Mesothelial cell of epicardium (in vitro differentiated cells): ENCODE data around the gene EIF3C. TPM values are rescaled to one million over a fixed set of nuclear protein-coding genes. Genes with fewer than 3 reads are reported as not detected.
A peak's percentile ranks its signal among the peaks of the same experiment; 100 is the strongest.
"Not testable (repeated sequence)": the region's sequence is repeated elsewhere in the genome, so short reads cannot be mapped to it uniquely, and the experiment has no call there.

Experiments used
- DNase-seq, 2 experiments: peaks; one replicate each; pipeline ENCODE4 v3.0.0; 2021; ENCODE audit warnings: low spot score in 2 of 2; ENCODE audit not compliant: unreplicated experiment in 2 of 2
- H3K27ac Mint-ChIP-seq: 2 replicates; pipeline ENCODE4 v1.8.0; 2021; ENCODE audit warnings: mixed read lengths
- H3K27me3 Mint-ChIP-seq: 2 replicates; pipeline ENCODE4 v1.8.0; 2021; ENCODE audit warnings: low read depth, mixed read lengths
- H3K36me3 Mint-ChIP-seq: 2 replicates; pipeline ENCODE4 v1.8.0; 2021; ENCODE audit warnings: mixed read lengths
- H3K4me1 Mint-ChIP-seq: 2 replicates; pipeline ENCODE4 v1.8.0; 2021; ENCODE audit warnings: mixed read lengths
- H3K4me3 Mint-ChIP-seq: 2 replicates; pipeline ENCODE4 v1.8.0; 2021; ENCODE audit warnings: mild to moderate bottlenecking, moderate library complexity, mixed read lengths
- H3K9me3 Mint-ChIP-seq: 2 replicates; pipeline ENCODE4 v1.8.0; 2021; ENCODE audit warnings: mixed read lengths
- total RNA-seq: library from RNA; stranded (reverse); gene quantifications from 3 replicates; pipeline ENCODE4 v1.2.1, GENCODE V29; 2021

Gene EIF3C, protein sequence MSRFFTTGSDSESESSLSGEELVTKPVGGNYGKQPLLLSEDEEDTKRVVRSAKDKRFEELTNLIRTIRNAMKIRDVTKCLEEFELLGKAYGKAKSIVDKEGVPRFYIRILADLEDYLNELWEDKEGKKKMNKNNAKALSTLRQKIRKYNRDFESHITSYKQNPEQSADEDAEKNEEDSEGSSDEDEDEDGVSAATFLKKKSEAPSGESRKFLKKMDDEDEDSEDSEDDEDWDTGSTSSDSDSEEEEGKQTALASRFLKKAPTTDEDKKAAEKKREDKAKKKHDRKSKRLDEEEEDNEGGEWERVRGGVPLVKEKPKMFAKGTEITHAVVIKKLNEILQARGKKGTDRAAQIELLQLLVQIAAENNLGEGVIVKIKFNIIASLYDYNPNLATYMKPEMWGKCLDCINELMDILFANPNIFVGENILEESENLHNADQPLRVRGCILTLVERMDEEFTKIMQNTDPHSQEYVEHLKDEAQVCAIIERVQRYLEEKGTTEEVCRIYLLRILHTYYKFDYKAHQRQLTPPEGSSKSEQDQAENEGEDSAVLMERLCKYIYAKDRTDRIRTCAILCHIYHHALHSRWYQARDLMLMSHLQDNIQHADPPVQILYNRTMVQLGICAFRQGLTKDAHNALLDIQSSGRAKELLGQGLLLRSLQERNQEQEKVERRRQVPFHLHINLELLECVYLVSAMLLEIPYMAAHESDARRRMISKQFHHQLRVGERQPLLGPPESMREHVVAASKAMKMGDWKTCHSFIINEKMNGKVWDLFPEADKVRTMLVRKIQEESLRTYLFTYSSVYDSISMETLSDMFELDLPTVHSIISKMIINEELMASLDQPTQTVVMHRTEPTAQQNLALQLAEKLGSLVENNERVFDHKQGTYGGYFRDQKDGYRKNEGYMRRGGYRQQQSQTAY
- total RNA-seq, result 660 to 710 TPM (median 685 TPM) in 3 replicates

DNA sequence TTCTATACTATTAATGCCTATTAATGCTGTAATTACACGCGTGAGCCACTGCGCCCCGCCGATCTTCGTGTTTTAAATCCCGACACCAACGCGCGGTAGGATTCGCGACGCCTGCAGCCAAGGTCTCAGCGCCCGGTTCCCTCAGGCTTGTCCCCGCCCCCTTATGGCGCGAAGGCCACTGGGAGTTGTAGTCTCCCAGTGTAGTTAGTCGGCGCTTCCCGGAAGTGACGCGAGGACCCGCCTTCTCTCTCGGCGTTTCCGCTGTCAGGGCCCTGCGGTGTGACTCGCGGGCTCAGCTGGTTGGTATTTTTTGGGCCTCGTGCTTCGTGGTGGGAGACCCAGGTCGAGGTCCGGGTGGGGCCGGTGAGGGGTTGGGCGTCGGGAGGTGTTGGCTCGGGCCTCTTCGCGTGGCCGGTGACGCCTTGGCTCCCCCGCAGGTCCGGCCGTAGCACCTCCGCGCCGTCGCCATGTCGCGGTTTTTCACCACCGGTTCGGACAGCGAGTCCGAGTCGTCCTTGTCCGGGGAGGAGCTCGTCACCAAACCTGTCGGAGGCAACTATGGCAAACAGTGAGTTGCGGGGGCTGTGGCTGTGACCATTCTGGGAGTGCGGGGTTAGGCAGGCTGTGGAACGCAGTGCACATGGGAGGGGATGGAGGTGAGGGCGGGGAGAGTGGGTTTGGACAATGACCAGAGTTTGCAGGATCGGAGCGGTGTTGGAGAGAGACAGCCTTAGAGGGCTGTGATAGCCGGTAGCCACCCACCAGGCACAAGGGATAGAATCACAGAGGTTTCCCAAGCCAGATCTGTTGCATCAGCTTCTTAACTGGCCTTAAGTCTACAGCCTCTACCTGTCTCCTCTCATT is at the start of gene EIF3C:
Gene EIF3C (plus strand): TSS at position 245 of the 864 bp plus-strand sequence. CDS start 223 bp downstream, at position 468.
- Mint-ChIP-seq H3K27ac (peak within 1 kb of the TSS; percentile 39), H3K4me3 (peak within 1 kb of the TSS; percentile 66)
- H3K36me3 Mint-ChIP-seq, H3K9me3 Mint-ChIP-seq, H3K27me3 Mint-ChIP-seq, DNase-seq, H3K4me1 Mint-ChIP-seq: not testable (repeated sequence)

GRCh38 chr16:28666264-28666663 is 45.0 kb upstream of the EIF3C start:
- DNase-seq, H3K4me3 Mint-ChIP-seq, H3K36me3 Mint-ChIP-seq, H3K4me1 Mint-ChIP-seq, H3K27me3 Mint-ChIP-seq, H3K9me3 Mint-ChIP-seq, H3K27ac Mint-ChIP-seq: not testable (repeated sequence)

GRCh38 chr16:28667480-28667879 is 43.8 kb upstream of the EIF3C start:
- H3K4me1 Mint-ChIP-seq, DNase-seq, H3K36me3 Mint-ChIP-seq, H3K4me3 Mint-ChIP-seq, H3K27me3 Mint-ChIP-seq, H3K27ac Mint-ChIP-seq, H3K9me3 Mint-ChIP-seq: not testable (repeated sequence)

- not testable (repeated sequence) for DNase-seq, H3K27me3 Mint-ChIP-seq, H3K4me1 Mint-ChIP-seq, H3K9me3 Mint-ChIP-seq, H3K36me3 Mint-ChIP-seq, H3K27ac Mint-ChIP-seq, H3K4me3 Mint-ChIP-seq
Measured at GRCh38 chr16:28668199-28668598, 43.1 kb upstream of the EIF3C start.

DNA sequence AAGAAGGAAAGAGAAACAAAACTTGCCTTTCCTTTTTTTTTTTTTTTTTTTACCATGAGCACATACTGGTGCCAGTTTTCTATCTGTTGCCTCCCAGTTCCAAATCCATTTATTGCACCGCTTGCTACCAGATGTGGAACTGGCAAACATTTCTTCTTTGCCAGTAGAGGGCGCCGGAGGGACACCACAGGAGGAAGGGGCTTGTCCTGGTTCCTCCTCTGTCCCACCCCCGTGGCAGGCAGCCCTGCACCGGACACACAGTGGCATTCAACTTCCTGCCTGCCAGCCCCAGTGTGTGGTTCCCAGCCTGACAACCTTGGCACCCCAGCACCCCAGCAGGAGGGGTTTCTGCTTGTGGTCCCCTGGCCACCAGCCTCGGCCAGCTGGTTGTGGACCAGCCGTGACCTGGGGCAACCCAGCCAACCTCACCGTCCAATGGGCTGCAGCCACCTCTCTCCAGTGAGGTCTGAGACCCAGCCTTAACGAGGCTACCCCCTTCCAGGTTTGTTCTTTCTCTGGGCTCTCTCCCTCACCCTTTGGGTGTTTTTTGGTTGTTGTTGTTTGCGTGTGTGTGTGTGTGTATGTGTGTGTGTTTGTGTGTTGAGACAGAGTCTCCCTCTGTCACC is 22.8 kb upstream of the EIF3C start:
- not testable (repeated sequence) for H3K9me3 Mint-ChIP-seq, DNase-seq, H3K4me1 Mint-ChIP-seq, H3K4me3 Mint-ChIP-seq, H3K36me3 Mint-ChIP-seq, H3K27me3 Mint-ChIP-seq, H3K27ac Mint-ChIP-seq

- not testable (repeated sequence) for H3K9me3 Mint-ChIP-seq, H3K27me3 Mint-ChIP-seq, H3K4me1 Mint-ChIP-seq, H3K4me3 Mint-ChIP-seq, DNase-seq, H3K27ac Mint-ChIP-seq, H3K36me3 Mint-ChIP-seq
Measured at GRCh38 chr16:28689425-28689824, 21.8 kb upstream of the EIF3C start.

DNA sequence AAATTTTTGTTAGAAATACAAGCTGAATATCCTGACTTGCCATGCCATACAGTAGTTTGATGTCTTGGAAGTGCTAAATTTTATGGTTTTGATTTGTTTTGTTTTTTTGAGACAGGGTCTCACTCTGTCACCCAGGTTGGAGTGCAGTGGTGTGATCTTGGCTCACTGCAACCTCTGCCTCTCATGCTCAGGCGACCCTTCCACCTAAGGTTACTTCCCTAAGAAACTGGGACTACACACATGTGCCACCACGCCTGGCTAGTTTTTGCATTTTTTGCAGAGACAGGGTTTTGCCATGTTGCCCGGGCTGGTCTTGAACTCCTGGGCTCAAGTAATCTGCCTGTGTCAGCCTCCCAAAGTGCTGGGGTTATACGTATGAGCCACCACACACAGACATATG is 19.5 kb upstream of the EIF3C start:
- H3K36me3 Mint-ChIP-seq, H3K27ac Mint-ChIP-seq, H3K9me3 Mint-ChIP-seq, H3K27me3 Mint-ChIP-seq, H3K4me1 Mint-ChIP-seq, H3K4me3 Mint-ChIP-seq, DNase-seq: not testable (repeated sequence)

DNA sequence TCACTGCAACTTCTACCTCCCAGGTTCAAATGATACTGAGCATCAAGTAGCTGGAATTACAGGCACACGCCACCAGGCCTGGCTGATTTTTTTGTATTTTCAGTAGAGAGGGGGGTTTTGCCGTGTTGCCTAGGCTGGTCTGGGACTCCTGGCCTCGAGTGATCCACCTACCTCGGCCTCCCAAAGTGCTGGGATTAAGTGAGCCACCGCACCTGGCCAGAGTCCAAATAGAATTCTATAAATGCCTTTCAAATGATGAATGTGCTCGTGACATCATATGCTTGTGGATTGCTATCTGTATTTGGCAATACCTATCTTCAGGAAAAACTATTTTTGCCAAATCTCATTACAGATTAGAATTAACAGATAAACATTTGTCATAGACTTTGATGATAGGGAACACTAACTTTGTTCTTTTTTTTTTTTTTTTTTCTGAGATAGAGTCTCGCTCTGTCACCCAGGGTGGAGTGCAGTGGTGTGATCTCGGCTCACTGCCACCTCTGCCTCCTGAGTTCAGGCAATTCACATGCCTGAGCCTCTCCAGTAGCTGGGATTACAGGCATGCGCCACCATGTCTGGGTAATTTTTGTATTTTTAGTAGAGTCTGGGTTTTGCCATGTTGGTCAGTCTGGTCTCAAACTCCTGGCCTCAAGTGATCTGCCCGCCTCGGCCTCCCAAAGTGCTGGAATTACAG is 17.9 kb upstream of the EIF3C start:
- H3K36me3 Mint-ChIP-seq, DNase-seq, H3K9me3 Mint-ChIP-seq, H3K4me3 Mint-ChIP-seq, H3K27ac Mint-ChIP-seq, H3K4me1 Mint-ChIP-seq, H3K27me3 Mint-ChIP-seq: not testable (repeated sequence)

- not testable (repeated sequence) for H3K27me3 Mint-ChIP-seq
Measured at GRCh38 chr16:28699792-28700191, 11.5 kb upstream of the EIF3C start.

DNA sequence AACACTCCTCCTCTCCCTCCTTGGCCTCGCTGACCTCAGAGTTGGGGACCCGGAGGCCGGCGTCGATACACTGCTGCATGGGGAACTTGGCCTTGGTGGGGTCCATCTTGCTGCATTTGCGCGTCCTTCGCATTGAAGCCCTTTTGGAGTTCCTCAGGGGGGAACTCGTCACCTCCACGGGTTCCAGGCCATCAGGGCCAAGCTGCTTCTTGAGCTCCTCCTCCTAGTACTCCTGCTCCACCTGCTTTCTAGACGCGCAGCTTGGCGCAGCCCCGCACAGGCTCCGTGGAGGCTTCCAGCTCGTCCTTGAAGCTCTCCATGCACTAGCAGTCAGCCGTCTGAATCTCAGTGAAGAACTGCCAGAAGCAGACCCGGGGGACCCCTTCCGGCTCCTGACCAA is 10.9 kb upstream of the EIF3C start:
- H3K4me1 Mint-ChIP-seq, H3K9me3 Mint-ChIP-seq, H3K27ac Mint-ChIP-seq, DNase-seq, H3K27me3 Mint-ChIP-seq, H3K4me3 Mint-ChIP-seq, H3K36me3 Mint-ChIP-seq: not testable (repeated sequence)

More at GRCh38 chr16:28699792-28700191, 11.5 kb upstream of the EIF3C start:
- H3K27ac Mint-ChIP-seq, H3K9me3 Mint-ChIP-seq, H3K4me3 Mint-ChIP-seq, H3K36me3 Mint-ChIP-seq, H3K4me1 Mint-ChIP-seq, DNase-seq: not testable (repeated sequence)

DNA sequence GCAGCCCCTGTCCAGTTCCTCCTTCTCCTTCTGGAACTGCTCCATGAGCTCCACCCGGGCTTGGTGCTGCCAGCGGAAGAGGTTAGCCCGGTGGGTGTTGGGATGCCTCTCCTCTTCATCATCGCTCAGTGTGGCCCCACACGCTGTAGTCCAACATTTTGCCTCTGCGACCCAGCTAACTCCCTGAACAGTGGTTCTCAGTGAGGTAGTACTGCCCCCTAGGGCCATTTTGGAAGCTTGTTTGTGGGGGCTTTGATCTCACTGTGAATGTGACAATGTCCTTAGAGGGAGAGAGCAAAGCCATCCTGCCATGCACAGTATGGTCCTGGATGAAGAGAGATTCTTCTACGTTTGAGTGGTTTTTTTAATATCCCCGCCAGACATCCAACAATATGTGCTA is 9.9 kb upstream of the EIF3C start:
- H3K4me1 Mint-ChIP-seq, H3K27ac Mint-ChIP-seq, H3K36me3 Mint-ChIP-seq, H3K4me3 Mint-ChIP-seq, H3K9me3 Mint-ChIP-seq, DNase-seq, H3K27me3 Mint-ChIP-seq: not testable (repeated sequence)

DNA sequence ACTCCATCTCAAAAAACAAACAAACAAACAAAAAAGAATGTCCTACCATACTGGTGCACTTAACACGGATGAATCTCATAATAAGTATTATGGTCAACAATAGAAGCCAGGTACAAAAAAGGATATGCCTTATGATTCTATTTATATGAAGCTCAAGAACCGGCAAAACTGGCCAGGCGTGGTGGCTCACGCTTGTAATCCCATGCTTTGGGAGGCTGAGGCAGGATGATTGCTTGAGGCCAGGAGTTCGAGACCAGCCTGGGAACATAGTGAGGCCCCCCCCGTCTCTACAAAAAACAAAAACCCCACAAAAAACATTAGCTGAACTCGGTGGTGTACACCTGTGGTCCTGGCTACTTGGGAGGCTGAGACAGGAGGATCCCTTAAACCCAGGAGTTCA is 7.0 kb upstream of the EIF3C start:
- not testable (repeated sequence) for H3K36me3 Mint-ChIP-seq, DNase-seq, H3K4me3 Mint-ChIP-seq, H3K27me3 Mint-ChIP-seq, H3K4me1 Mint-ChIP-seq, H3K9me3 Mint-ChIP-seq, H3K27ac Mint-ChIP-seq
